Measurements from ENCODE around the gene PHOSPHO1.
A peak's percentile ranks its signal among the peaks of the same experiment; 100 is the strongest.

The PHOSPHO1 gene

DNA sequence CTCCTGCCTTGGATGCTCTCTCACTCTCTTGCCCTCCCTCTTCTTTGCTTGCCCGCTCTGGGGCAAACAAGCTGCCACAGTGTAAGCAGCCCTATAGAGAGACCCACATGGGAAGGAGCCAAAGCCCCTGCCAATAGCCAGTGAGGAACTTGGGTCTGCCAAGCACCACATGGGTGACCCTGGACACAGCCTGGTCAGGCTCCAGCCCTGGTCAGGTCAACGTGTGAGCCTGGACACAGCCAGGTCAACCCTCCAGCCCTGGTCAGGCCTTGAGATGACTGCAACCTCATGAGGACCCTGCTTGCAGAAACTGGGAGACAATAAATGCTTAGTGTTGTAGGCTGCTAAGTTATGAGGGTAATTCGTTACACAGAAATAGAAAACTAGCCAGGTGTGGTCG lies 14.3 kb upstream of the PHOSPHO1 start:
- no peak for DNase-seq (ENCODE audit: low read depth in 1 of 2, low spot score in 1 of 2)

DNA sequence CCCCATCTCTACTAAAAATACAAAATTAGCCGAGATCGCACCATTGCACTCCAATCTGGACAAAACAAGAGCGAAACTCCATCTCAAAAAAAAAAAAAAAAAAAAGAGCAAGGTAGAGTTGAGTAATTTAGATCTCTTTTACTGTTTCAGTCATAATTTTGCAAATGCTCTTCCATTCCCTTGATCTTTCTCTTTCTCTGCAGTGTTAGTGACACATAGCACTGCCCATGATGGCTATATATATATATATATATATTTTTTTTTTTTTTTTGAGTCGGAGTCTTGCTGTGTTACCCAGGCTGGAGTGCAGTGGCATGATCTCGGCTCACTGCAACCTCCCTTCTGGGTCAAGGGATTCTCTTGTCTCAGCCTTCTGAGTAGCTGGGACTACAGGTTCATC lies 12.2 kb upstream of the PHOSPHO1 start:
- no peak for DNase-seq (ENCODE audit: low read depth in 1 of 2, low spot score in 1 of 2)

DNA sequence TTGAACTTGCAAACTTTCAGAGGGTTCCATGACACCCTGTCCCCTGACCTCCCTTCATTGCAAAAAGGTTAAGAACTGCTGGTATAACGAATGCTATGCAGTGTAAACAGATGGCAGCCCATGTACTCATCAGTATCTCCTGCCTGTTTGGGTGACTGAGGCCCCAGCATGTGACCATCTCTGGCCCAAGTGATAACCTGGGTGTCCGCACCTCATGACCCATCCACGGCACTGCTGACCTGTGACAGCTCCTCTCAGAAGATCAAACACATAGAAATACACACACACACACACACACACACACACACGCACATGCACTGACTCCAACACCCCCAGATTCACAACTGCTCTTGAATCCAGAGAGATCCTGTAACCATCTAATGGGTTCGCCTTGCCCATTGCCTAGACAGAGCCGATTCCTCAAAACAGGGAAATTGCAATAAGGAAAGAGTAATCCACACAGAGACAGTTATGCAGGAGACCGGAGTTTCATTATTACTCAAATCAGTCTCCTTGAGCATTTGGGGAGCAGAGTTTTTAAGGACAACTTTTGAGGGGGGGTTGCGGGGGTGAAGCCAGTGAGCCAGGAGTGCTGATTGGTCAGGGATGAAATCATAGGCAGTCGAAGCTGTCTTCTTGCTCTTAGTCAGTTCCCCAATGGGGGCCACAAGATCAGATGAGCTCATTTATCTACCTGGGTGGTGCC lies 11.3 kb upstream of the PHOSPHO1 start:
- no peak for DNase-seq (ENCODE audit: low read depth in 1 of 2, low spot score in 1 of 2)

DNA sequence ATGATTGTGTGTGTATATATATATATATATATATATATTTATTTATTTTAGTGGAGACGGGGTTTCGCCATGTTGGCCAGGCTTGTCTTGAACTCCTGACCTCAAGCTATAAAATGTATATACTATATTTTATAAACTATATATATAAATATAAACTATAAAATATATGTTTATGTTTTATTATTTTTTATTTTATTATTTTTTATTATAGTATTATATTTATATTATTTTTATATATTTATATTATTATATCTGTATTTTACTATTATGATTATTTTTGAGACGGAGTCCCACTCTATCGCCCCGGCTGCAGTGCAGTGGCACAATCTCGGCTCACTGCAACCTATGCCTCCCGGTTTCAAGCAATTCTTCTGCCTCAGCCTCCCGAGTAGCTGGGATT lies 10.5 kb upstream of the PHOSPHO1 start:
- no peak for DNase-seq (ENCODE audit: low read depth in 1 of 2, low spot score in 1 of 2)

DNA sequence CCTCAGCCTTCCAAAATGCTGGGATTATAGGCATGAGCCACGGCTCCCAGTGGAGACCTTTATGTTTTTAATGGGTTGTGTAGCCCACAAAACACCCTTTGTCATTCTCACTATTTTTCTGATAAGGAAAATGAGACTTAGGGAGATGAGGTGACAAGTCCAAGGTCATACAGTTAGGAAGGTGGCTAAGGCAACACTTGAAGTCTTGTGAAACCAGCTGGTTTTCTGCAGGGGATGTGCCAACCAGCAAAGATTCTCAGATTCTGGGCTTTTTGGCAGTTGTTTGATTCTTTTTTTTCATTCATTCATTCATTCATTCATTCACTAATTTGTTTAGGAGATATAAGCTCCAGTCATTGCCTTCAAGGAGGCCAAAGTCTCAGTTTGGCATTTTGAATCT lies 10.0 kb upstream of the PHOSPHO1 start:
- no peak for DNase-seq (ENCODE audit: low read depth in 1 of 2, low spot score in 1 of 2)

DNA sequence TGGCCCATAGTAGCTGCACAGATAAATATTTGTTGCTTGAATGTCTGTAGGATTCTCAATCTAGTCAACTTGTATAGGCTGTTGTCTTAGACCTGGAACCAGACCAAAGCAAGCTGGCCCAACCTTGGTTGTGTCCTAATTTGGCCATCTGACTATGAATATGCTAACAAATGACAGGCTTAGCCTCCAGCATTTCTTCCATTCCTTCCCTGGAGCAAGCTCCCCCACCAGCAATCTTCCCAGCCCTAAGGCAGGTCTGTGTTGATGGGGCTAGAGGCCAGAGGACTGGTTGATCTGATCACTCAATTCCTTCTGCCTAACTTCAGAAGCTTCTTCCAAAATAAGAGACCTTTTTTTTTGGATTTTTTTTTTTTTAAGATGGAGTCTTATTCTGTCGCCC lies 9.4 kb upstream of the PHOSPHO1 start:
- no peak for DNase-seq (ENCODE audit: low read depth in 1 of 2, low spot score in 1 of 2)

DNA sequence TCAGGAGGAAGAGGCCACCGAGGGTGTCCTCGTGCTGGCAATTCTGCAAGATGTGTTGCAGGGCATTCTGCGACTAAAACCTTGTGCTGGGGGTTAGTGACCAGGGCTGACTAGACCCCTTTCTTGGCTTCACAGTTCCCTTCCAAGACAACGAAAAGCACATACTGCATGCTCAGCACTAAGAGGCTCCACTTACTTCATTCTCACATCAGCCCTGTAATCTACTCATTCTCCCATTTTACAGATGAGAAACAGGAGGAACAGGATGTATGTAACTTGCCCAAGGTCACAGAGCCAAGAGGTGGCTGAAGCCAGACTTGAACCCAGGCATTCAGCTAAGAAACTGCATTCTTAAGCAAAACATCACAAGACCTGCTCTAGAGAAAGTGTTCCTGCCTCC lies 5.3 kb upstream of the PHOSPHO1 start:
- no peak for DNase-seq (ENCODE audit: low read depth in 1 of 2, low spot score in 1 of 2)

DNA sequence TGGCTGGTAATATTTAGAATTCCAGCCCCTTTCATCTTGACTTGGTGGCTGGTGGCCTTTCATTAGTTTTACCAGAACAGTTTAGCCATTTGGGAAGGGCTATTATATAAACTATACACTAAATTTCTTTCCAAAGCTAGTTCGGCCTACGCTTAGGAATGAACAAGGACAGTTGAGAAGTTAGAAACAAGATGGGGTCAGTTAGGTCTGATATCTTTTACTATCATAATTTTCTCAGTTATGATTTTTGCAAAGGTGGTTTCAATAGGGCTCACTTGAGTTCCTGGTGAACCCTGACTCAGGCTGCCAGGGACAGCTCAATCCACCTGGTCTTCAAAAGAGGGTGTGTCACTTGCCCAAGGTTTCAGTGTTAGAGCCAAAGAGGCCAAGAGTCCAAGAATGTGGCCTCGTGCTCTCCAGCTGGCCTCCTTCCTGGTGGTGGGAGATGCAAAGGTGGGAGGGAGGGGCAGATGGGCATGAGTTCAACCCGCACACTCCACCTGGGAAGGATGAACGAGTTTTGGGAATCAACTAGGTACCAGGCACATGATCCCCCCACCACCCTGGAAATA lies 4.0 kb upstream of the PHOSPHO1 start:
- DNase-seq (ENCODE audit: low read depth in 1 of 2, low spot score in 1 of 2), result no peak

DNA sequence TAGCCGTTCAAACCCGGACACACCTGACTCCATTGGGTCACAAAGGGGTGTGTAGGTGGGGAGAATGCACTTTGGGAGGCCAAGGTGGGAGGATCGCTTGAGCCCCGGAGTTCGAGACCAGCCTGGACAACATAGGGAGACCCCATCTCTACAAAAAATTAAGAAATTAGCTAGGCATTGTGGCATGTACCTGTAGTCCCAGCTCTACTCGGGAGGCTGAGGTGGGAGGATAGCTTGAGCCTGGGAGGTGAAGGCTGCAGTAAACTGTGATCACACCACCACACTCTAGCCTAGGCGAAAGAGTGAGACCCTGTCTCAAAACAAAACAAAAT lies 942 bp upstream of the PHOSPHO1 start:
- no peak for DNase-seq (ENCODE audit: low read depth in 1 of 2, low spot score in 1 of 2)

DNA sequence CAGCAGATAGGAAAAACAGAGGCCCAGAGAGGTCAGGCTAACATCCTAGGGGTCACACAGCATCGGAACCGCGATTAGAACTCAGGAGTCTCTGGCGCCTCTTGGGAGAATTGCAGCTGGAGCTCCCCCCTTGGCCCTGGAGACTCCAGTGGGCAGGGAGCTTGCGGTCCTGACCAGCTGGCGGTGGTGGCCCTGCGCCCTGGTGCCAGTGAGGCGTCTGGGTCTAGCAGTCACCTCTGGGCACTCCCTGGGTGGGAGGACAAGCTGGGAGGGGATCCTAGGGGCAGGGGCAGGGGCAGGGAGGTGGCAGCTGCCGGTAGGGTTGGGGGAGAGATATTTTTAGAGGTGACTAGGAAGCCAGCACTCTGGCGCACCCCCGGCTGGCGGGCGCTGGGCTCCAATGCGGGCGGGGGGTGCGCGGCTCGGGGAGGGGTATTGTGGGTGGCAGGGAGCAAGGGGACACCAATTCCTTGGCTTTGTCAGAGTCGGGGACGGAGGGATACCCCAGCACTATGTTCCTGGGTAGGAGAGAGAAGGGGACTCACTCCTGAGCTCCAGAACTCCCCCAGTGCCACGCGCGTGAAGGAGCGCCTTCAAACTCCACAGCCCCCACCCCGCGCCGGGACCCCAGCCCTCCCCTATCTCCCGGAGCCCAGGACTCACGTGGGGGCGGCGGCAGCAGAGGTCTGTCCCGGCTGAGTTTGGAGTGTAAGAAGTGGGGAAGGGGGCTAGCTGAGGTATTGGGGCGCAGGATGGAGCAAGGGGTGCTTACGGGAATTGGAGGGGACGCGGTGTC lies 584 bp downstream of the PHOSPHO1 start:
- no peak for DNase-seq (ENCODE audit: low read depth in 1 of 2, low spot score in 1 of 2)

DNA sequence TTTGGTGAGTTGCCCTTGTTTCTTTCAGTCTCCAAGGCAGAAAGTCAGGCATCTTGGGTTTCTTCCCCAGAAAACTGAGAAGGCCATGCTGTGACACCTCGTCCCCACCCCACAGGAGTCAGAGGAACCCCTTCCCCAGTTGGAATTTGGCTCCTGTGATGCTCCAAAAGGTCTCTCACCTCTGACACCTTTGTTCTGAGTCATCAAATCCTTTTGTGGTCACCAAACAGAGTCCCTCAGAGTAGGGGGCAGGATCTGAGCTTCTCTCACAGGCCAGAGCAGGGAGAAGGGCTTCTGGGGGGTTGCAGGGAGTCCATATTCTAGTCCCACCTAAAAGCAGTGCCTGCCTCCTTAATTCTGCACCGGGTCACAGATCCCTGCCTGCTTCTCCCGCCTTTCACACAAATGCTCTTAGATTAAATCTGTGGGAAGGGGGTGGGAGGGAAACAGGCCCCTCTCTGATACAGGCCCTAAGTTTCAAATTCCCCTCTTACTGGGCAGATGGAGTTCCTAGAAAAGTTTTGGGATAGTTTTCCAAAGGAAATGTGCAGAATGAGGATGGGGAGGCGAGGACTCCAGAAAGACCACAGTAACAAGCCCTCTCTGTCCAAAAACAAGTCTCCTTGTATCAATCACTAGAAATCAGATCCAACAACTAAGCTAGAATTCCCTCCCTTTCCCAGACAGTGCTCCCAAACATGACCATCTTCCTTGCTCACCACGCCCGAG lies 1.3 kb downstream of the PHOSPHO1 start:
- no peak for DNase-seq (ENCODE audit: low read depth in 1 of 2, low spot score in 1 of 2)

DNA sequence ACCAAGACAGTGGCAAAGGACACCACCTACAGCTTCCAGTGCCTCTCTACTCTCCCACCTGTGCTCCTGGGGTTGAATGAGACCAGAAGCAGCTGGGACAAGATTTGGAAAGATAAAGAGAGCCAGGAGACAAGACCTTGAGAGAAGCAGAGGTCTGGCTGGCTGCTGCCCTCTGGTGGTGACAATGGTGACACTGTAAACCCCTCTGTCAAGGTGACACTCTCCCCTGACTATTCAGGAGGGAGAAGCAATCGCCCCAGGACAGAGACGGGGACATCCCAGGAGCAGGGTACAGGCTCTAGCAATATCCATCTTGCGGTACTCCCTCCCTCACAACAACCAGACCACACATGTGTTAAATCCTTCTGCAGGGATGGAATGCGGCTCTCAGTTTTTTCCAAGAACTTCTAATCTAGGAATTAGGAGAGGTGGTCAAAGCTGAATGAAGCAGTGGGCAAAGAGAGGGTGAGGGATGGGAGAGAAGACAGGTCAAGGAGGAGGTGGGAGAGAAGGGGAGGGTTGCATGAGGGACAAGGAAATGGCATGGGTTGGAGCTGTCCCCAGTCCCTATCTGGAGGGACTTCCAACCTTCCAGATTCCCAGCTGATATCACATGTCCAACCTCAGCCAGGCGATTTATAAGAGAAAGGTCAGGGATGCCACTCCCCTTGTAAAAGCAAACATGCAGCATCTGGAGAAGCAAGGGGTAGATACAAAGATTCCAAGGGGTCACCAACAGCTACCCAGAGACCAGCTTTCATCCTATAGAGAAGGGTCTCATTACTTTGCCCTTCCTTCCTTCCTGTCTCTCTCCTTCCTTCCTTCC lies 2.9 kb downstream of the PHOSPHO1 start:
- DNase-seq (ENCODE audit: low read depth in 1 of 2, low spot score in 1 of 2), result peak; percentile 60 to 61

DNA sequence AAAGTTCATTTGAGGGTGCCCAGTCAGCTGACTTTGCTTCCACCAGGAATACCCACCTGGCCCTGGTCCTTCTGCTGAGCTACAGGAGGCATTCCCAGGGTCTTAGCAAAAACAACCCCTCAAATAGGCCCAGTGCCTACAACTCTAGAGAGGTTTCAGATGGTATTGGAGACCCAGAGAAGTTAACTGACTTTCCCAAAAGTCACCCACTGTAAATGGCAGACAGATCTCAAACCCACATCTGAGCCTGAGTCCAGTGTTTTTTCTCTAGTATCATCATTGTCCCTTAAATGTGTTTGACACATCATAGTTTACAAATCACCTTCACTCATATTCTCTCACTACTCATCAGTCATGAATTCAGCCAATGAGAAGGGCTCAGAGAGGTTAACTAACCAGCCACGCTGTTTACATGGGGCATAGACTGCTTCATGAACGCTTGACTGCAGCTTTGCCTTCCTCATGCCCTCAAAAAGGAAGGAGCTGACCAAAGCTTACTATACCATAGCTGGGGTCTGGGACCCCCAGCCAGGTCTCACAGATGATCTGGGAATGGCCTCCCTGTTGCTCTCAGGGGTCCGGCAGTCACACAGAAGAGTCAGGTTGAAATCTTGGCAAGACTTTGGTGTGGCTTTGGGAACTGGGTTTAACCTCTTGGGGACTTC lies 3.7 kb downstream of the PHOSPHO1 start:
- no peak for DNase-seq (ENCODE audit: low read depth in 1 of 2, low spot score in 1 of 2)

DNA sequence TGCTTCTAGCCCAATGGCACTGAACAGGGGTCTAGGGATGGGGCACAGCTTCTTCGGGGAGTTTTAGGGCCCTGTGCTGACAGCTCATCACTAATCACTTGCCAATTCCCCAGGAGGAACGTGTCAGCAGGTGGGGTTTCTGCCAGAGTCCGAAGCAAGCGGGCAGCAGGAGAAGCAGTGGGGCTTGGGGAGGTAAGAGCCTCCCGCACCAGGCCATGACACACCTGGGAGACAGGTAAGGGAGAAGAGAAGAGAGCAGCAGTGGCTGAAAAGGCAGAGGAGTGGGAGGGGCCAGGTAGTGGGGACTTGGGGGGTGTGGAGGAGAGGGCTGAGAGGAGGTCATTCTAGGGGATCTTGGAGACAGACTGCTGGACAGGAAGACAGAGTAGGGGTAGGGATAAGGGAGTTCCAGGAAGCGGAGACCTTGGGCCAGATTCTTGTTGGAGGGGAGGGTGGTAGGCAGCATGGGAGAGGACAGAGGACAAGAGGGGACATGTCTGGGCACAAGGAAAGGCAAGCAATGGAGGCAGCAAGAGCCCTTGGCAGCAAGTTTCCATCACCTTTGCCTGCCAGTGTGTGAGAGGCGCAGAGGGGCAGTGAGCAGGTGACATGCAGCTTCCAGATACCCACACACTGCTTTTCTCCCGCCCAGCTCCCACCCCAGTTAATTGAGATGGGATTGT lies 4.9 kb downstream of the PHOSPHO1 start:
- DNase-seq (ENCODE audit: low read depth in 1 of 2, low spot score in 1 of 2), result no peak

DNA sequence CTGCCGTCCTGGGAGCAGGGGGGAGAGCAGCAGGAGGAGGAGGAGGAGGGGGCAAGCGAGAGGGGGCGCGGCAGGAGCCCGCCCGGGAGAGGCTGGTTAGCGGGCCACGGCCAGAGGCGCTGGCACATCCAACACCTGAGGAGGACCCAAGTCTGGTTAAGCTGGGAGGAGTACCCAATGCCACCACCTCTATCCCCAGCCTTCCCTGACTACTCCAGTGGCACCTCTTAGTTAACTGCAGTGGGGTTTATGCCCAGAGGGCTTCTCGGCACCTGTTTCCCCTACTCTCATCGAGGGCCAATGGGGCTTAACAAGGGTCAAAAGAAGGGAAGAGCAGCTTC lies 5.6 kb downstream of the PHOSPHO1 start:
- DNase-seq (ENCODE audit: low read depth in 1 of 2, low spot score in 1 of 2), result no peak

DNA sequence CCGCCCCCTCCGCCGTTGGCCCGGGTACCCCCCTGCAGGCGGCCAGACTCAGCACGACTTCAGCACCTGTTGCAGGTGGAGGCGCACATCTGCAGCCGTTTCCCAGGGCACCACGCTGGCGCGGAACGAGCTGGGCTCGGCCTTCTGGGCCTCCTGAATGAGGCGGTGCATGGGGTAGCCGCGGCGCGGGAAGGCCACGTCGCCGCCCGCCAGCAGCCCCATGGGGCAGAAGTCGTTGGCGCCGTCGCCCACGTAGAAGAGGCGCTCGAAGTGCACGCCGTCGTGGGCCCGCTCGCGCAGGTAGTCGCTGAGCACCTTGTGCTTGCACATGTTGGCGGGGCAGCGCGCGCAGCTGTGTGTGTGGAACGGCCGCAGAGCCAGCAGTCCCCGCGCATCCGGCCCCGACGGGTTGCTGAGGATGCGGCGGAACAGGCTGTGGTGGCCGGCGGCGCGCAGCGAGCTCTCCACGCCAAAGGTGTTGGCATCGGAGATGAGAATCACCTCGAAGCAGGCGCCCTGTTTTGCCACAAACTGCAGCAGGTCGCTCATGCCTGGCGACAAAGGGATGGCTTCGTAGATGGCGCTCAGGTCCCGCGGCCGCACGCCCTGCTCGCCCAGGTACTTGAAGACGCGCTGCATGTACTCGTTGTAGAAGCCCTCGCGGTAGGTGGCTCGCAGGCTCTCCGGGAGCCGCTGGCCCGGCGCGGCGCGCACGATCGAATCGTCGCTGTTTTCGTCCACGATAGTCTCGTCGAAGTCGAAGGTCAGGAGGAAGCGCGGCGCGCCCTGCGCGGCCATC lies 6.2 kb downstream of the PHOSPHO1 start:
- DNase-seq (ENCODE audit: low read depth in 1 of 2, low spot score in 1 of 2), result peak in 1 of 2 donors; percentile 33

DNA sequence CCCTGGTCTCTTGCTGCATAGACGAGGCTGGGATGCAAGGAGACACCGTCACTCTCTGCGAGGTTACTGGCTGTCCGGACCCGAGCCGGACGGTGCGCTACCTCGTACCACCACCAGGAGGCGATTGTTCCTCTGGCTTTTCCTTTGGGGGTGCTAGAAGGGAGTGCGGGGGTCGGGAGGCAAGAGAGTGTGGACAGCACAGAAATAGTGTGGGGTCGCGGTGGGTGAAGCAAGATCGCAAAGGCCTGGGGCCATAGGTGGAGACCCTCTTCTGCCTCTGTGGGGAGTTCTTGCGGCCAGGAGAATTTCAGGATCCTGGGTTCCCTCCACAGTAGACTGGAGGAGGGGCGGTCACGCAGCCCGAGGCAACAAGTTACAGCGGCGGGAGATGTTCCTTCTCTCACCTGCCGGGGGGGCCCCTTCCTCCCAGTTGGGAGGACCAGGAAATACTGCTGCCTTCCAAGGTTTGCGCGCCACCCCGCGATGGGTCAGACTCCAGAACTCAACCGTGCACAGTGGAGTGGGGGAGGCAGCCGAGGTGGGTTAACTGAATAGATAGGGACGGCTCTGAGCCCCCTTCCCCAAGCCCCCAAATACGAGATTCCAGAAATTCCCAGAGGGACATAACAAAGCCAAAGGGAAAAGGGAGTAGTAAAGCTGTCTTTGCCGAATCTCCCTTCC lies 6.9 kb downstream of the PHOSPHO1 start:
- DNase-seq (ENCODE audit: low read depth in 1 of 2, low spot score in 1 of 2), result peak in 1 of 2 donors; percentile 63

DNA sequence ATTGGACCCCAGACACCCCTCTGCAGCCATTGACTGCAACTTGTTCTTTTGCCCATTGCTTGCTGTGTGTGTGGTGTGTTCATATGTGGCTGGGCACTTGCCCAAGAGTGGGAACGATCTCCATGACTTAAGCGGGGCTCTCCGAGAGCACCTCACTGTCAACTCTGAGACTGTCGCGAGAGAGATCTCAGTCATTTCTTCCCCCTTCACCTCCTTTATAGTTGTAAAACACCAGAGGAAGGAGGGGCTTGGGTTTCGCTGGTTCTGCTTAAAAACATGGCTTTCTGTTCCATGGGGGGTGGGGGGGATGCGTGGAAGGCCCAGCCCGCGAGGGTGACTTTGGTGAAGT lies 7.4 kb downstream of the PHOSPHO1 start:
- DNase-seq (ENCODE audit: low read depth in 1 of 2, low spot score in 1 of 2), result no peak

DNA sequence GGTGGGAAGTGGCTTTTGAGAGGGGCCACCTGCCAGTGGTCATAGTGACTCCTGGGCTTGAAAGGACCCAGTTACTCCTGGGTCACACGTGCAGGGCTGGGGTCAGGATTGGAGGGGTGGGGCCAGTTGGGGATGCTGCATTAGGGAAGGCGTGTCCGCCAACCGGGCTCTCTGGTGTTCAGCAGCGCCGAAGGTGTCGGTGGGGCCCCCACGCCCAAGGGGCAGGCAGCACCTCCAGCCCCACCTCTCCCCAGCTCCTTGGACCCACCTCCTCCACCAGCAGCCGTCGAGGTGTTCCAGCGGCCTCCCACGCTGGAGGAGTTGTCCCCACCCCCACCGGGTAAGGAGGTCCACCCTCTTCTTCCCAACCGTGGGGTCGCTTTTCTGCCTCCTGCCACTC lies 10.6 kb downstream of the PHOSPHO1 start:
- no peak for DNase-seq (ENCODE audit: low read depth in 1 of 2, low spot score in 1 of 2)

Measured in stimulated activated CD4-positive, alpha-beta T cell treated with anti-CD3 and anti-CD28 coated beads, Interleukin-15, amount 100 ng/mL, for 1 hour (primary cell).